ENCODE data around the gene CHRND. TPM values are rescaled to one million over a fixed set of nuclear protein-coding genes. Genes with fewer than 3 reads are reported as not detected.

The CHRND gene
- total and polyA plus RNA-seq, 4 experiments from 2014 or later, result not detected

GRCh38 chr2:232485757-232486557 is 40.0 kb upstream of the CHRND start:
- peaks cover 2 to 25% (median 9%) of the 10 kb centered on the region in 4 donors for H3K4me1 Mint-ChIP-seq
- H3K4me1 ChIP-seq (ENCODE audit: insufficient read depth, low read length), result no peaks in the 10 kb centered on the region
- no peak overlapping the region for H3K4me3 Mint-ChIP-seq
- H3K36me3 Mint-ChIP-seq, result no peaks in the 10 kb centered on the region
- H3K27me3 Mint-ChIP-seq, result peaks cover 22 to 36% of the 10 kb centered on the region in 2 donors
- DNase-seq, result no peak
- H3K9me3 ChIP-seq (ENCODE audit: control insufficient read depth in 1 of 2, low read length in 2 of 2), result no peaks in the 10 kb centered on the region
- no peak overlapping the region for H3K27ac Mint-ChIP-seq
- H3K36me3 ChIP-seq (ENCODE audit: insufficient read depth, low read length), result no peaks in the 10 kb centered on the region
- H3K4me3 ChIP-seq (ENCODE audit: low read length in 2 of 2), result no peak overlapping the region
- CTCF ChIA-PET (ENCODE audit: partially characterized antibody), result no interaction called here
- H3K27ac ChIP-seq (ENCODE audit: low read depth, low read length), result no peak overlapping the region
- POLR2A ChIA-PET (ENCODE audit: partially characterized antibody), result no interaction called here
- intact Hi-C loops (cut with micrococcal nuclease), result no loop called here
- no peaks in the 10 kb centered on the region for H3K27me3 ChIP-seq (ENCODE audit: insufficient read depth, low read length)
- H3K9me3 Mint-ChIP-seq, result no peaks in the 10 kb centered on the region

GRCh38 chr2:232486558-232487384 is 39.2 kb upstream of the CHRND start:
- H3K4me1 ChIP-seq (ENCODE audit: insufficient read depth, low read length), result no peaks in the 10 kb centered on the region
- peak overlapping the region in 3 of 8 donors; percentile 9 to 49 (median 13) for H3K4me3 Mint-ChIP-seq
- H3K27ac Mint-ChIP-seq, result no peak overlapping the region
- H3K36me3 Mint-ChIP-seq, result no peaks in the 10 kb centered on the region
- H3K4me1 Mint-ChIP-seq, result peaks cover 2 to 25% (median 9%) of the 10 kb centered on the region in 4 donors
- no peaks in the 10 kb centered on the region for H3K9me3 Mint-ChIP-seq
- peaks cover 22 to 40% of the 10 kb centered on the region in 2 donors for H3K27me3 Mint-ChIP-seq
- intact Hi-C loops (cut with micrococcal nuclease), result no loop called here
- H3K27me3 ChIP-seq (ENCODE audit: insufficient read depth, low read length), result no peaks in the 10 kb centered on the region
- CTCF ChIA-PET (ENCODE audit: partially characterized antibody), result no interaction called here
- H3K9me3 ChIP-seq (ENCODE audit: control insufficient read depth in 1 of 2, low read length in 2 of 2), result no peaks in the 10 kb centered on the region
- H3K4me3 ChIP-seq (ENCODE audit: low read length in 2 of 2), result no peak overlapping the region
- no peaks in the 10 kb centered on the region for H3K36me3 ChIP-seq (ENCODE audit: insufficient read depth, low read length)
- POLR2A ChIA-PET (ENCODE audit: partially characterized antibody), result no interaction called here
- DNase-seq, result no peak
- no peak overlapping the region for H3K27ac ChIP-seq (ENCODE audit: low read depth, low read length)

GRCh38 chr2:232487385-232488096 is 38.4 kb upstream of the CHRND start, which contains the start of gene ECEL1:
Gene ECEL1, minus strand, starts transcription at chr2:232487834. Its CDS starts 1,181 bp downstream, at chr2:232486653.
- CTCF ChIA-PET (ENCODE audit: partially characterized antibody), result no interaction called here
- H3K27me3 Mint-ChIP-seq, result peaks cover 22 to 41% of the 10 kb centered on the region in 2 donors
- Histone ChIP-seq H3K9me3 (ENCODE audit: control insufficient read depth in 1 of 2, low read length in 2 of 2) (no peaks in the 10 kb centered on the region), H3K4me3 (ENCODE audit: low read length in 2 of 2) (no peak within 1 kb of the TSS), H3K4me1 (ENCODE audit: insufficient read depth, low read length) (no peaks in the 10 kb centered on the region), H3K27me3 (ENCODE audit: insufficient read depth, low read length) (no peaks in the 10 kb centered on the region), H3K36me3 (ENCODE audit: insufficient read depth, low read length) (no peaks in the 10 kb centered on the region), H3K27ac (ENCODE audit: low read depth, low read length) (no peak within 1 kb of the TSS)
- intact Hi-C loops (cut with micrococcal nuclease), result no loop called here
- no peak for DNase-seq
- H3K4me3 Mint-ChIP-seq, result peak within 1 kb of the TSS in 6 of 8 donors; percentile 4 to 72 (median 54)
- no peak within 1 kb of the TSS for H3K27ac Mint-ChIP-seq
- H3K36me3 Mint-ChIP-seq, result no peaks in the 10 kb centered on the region
- H3K9me3 Mint-ChIP-seq, result no peaks in the 10 kb centered on the region
- H3K4me1 Mint-ChIP-seq, result peaks cover 2 to 25% (median 9%) of the 10 kb centered on the region in 4 donors
- POLR2A ChIA-PET (ENCODE audit: partially characterized antibody), result no interaction called here

GRCh38 chr2:232488097-232488711 is 37.8 kb upstream of the CHRND start:
- intact Hi-C loops (cut with micrococcal nuclease), result no loop called here
- H3K27ac ChIP-seq (ENCODE audit: low read depth, low read length), result no peak overlapping the region
- H3K4me1 ChIP-seq (ENCODE audit: insufficient read depth, low read length), result no peaks in the 10 kb centered on the region
- no peaks in the 10 kb centered on the region for H3K9me3 ChIP-seq (ENCODE audit: control insufficient read depth in 1 of 2, low read length in 2 of 2)
- Mint-ChIP-seq H3K4me1 (peaks cover 2 to 25% (median 9%) of the 10 kb centered on the region in 4 donors), H3K9me3 (no peaks in the 10 kb centered on the region), H3K27me3 (peaks cover 22 to 39% of the 10 kb centered on the region in 2 donors), H3K36me3 (no peaks in the 10 kb centered on the region), H3K27ac (no peak overlapping the region), H3K4me3 (peak overlapping the region in 5 of 8 donors; percentile 15 to 72 (median 32))
- CTCF ChIA-PET (ENCODE audit: partially characterized antibody), result no interaction called here
- POLR2A ChIA-PET (ENCODE audit: partially characterized antibody), result no interaction called here
- H3K4me3 ChIP-seq (ENCODE audit: low read length in 2 of 2), result no peak overlapping the region
- DNase-seq, result no peak
- no peaks in the 10 kb centered on the region for H3K36me3 ChIP-seq (ENCODE audit: insufficient read depth, low read length)
- no peaks in the 10 kb centered on the region for H3K27me3 ChIP-seq (ENCODE audit: insufficient read depth, low read length)

- Mint-ChIP-seq H3K4me1 (peaks cover 2 to 25% (median 9%) of the 10 kb centered on the region in 4 donors), H3K4me3 (peak overlapping the region in 6 of 8 donors; percentile 4 to 72 (median 50)), H3K27ac (no peak overlapping the region), H3K36me3 (no peaks in the 10 kb centered on the region), H3K9me3 (no peaks in the 10 kb centered on the region), H3K27me3 (peaks cover 24 to 40% of the 10 kb centered on the region in 2 donors)
- intact Hi-C loops (cut with micrococcal nuclease), result no loop called here
- no peaks in the 10 kb centered on the region for H3K27me3 ChIP-seq (ENCODE audit: insufficient read depth, low read length)
- H3K4me1 ChIP-seq (ENCODE audit: insufficient read depth, low read length), result no peaks in the 10 kb centered on the region
- H3K4me3 ChIP-seq (ENCODE audit: low read length in 2 of 2), result no peak overlapping the region
- CTCF ChIA-PET (ENCODE audit: partially characterized antibody), result no interaction called here
- no peaks in the 10 kb centered on the region for H3K36me3 ChIP-seq (ENCODE audit: insufficient read depth, low read length)
- POLR2A ChIA-PET (ENCODE audit: partially characterized antibody), result no interaction called here
- H3K9me3 ChIP-seq (ENCODE audit: control insufficient read depth in 1 of 2, low read length in 2 of 2), result no peaks in the 10 kb centered on the region
- H3K27ac ChIP-seq (ENCODE audit: low read depth, low read length), result no peak overlapping the region
- no peak for DNase-seq
Measured at GRCh38 chr2:232488721-232489300, 37.1 kb upstream of the CHRND start.

GRCh38 chr2:232489516-232490220 is 36.3 kb upstream of the CHRND start:
- Mint-ChIP-seq H3K27me3 (peaks cover 20 to 37% of the 10 kb centered on the region in 2 donors), H3K27ac (no peak overlapping the region), H3K9me3 (no peaks in the 10 kb centered on the region), H3K4me1 (peaks cover 2 to 22% (median 9%) of the 10 kb centered on the region in 4 donors), H3K4me3 (peak overlapping the region in 1 of 8 donors; percentile 57), H3K36me3 (no peaks in the 10 kb centered on the region)
- CTCF ChIA-PET (ENCODE audit: partially characterized antibody), result no interaction called here
- no peak overlapping the region for H3K27ac ChIP-seq (ENCODE audit: low read depth, low read length)
- no peak overlapping the region for H3K4me3 ChIP-seq (ENCODE audit: low read length in 2 of 2)
- no peak for DNase-seq
- no peaks in the 10 kb centered on the region for H3K9me3 ChIP-seq (ENCODE audit: control insufficient read depth in 1 of 2, low read length in 2 of 2)
- POLR2A ChIA-PET (ENCODE audit: partially characterized antibody), result no interaction called here
- H3K36me3 ChIP-seq (ENCODE audit: insufficient read depth, low read length), result no peaks in the 10 kb centered on the region
- intact Hi-C loops (cut with micrococcal nuclease), result no loop called here
- H3K27me3 ChIP-seq (ENCODE audit: insufficient read depth, low read length), result no peaks in the 10 kb centered on the region
- H3K4me1 ChIP-seq (ENCODE audit: insufficient read depth, low read length), result no peaks in the 10 kb centered on the region
